Osteoblast (primary cell): ENCODE results near the gene ADAM12. TPM values are rescaled to one million over a fixed set of nuclear protein-coding genes. Genes with fewer than 3 reads are reported as not detected.
A peak's percentile ranks its signal among the peaks of the same experiment; 100 is the strongest.

Experiments used
- DNase-seq: peaks from one replicate; pipeline ENCODE4 v3.0.0; 2011; ENCODE audit warnings: low spot score, mixed read lengths; ENCODE audit not compliant: insufficient read length; ENCODE audit errors: missing footprints
- H2AFZ ChIP-seq: 2 replicates; pipeline ENCODE4 v1.6.0; 2011; ENCODE audit warnings: mild to moderate bottlenecking, low read length
- H3K27ac ChIP-seq: 2 replicates; pipeline ENCODE4 v1.5.1; 2011; ENCODE audit warnings: mild to moderate bottlenecking, low read depth, low read length, moderate library complexity
- H3K27me3 ChIP-seq: 2 replicates; pipeline ENCODE4 v1.6.0; 2012; ENCODE audit warnings: mild to moderate bottlenecking, control low read depth, inconsistent platforms, low read length, moderate library complexity; ENCODE audit not compliant: insufficient read depth
- H3K36me3 ChIP-seq: 2 replicates; pipeline ENCODE4 v1.5.1; 2011; ENCODE audit warnings: mild to moderate bottlenecking, low read length, control low read depth, moderate library complexity; ENCODE audit not compliant: insufficient read depth
- H3K4me1 ChIP-seq: 2 replicates; pipeline ENCODE4 v1.5.1; 2011; ENCODE audit warnings: mild to moderate bottlenecking, low read length, control low read depth, moderate library complexity; ENCODE audit not compliant: insufficient read depth
- H3K4me2 ChIP-seq: 2 replicates; pipeline ENCODE4 v1.6.0; 2011; ENCODE audit warnings: mild to moderate bottlenecking, low read length; ENCODE audit not compliant: insufficient read depth
- H3K4me3 ChIP-seq: fragments of 200-600 bp; sonication (generic); 3 replicates; pipeline ENCODE4 v1.5.1; 2012; ENCODE audit warnings: mild to moderate bottlenecking, low read length, inconsistent platforms; ENCODE audit not compliant: insufficient read depth
- H3K79me2 ChIP-seq: 2 replicates; pipeline ENCODE4 v1.6.0; 2012; ENCODE audit warnings: mild to moderate bottlenecking, low read length, control low read depth, inconsistent platforms; ENCODE audit not compliant: insufficient read depth
- H3K9me3 ChIP-seq: 2 replicates; pipeline ENCODE4 v1.5.1; 2011; ENCODE audit warnings: low read depth, low read length, control low read depth
- H4K20me1 ChIP-seq: 2 replicates; pipeline ENCODE4 v1.6.0; 2012; ENCODE audit warnings: mild to moderate bottlenecking, low read length, control low read depth; ENCODE audit not compliant: insufficient read depth
- CTCF ChIP-seq: IDR thresholded peaks from 2 replicates; pipeline ENCODE4 v1.5.1; 2011; ENCODE audit warnings: mild to moderate bottlenecking, low read depth, low read length, moderate library complexity; ENCODE audit errors: extremely low read depth
- total RNA-seq: library from RNA; depleted of rRNA; stranded (reverse); fragments of >200 nt; gene quantifications from 2 replicates; pipeline ENCODE4 v1.2.3, GENCODE V29; 2012

Gene ADAM12
- total RNA-seq, 1 donor: 345 TPM

DNA sequence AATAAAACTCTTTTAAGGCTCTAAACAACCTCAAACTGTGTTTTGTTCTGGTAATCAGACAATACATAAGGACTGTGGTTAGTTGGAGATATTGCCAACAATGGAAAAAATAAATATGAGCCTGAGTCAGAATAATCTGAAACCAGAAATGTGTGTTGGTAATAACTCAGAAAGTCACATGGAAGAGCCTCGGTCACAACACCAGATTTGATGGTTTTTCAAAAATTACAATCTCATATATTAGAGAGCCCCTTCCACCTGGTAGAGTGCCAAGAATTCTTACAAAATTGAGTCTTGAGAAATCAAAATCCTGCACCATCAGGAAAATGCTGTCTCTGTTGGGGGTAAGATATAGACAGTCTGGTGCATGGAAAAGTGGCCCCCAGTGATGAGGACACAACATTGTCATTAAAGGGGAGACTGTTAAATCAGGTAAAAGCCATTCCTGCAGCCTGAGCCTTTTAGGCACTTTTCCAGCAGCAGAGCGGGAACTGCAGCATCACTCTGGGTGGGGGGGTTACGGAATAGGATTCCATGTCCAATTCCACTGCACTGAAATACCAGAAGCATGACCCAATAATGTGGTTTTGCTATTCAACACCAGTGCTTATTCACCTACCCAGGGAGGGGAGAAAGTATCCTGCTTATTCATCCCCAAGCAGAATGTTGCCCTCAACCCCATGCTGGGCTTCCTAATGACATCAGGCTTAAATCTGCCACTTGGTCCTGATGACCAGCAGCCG, 9.5 kb upstream of the ADAM12 start:
- peak overlapping the region; percentile 76 for H3K4me2 ChIP-seq
- no peaks in the 10 kb centered on the region for H4K20me1 ChIP-seq
- H3K36me3 ChIP-seq: no peaks in the 10 kb centered on the region
- no peaks in the 10 kb centered on the region for H3K27me3 ChIP-seq
- TF ChIP-seq CTCF: no peak
- peak overlapping the region; percentile 52 for H2AFZ ChIP-seq
- peak overlapping the region; percentile 43 for H3K4me3 ChIP-seq
- no peaks in the 10 kb centered on the region for H3K9me3 ChIP-seq
- DNase-seq: peak; percentile 92
- peaks cover 27% of the 10 kb centered on the region for H3K4me1 ChIP-seq
- no peaks in the 10 kb centered on the region for H3K79me2 ChIP-seq
- H3K27ac ChIP-seq: peak overlapping the region; percentile 94

DNA sequence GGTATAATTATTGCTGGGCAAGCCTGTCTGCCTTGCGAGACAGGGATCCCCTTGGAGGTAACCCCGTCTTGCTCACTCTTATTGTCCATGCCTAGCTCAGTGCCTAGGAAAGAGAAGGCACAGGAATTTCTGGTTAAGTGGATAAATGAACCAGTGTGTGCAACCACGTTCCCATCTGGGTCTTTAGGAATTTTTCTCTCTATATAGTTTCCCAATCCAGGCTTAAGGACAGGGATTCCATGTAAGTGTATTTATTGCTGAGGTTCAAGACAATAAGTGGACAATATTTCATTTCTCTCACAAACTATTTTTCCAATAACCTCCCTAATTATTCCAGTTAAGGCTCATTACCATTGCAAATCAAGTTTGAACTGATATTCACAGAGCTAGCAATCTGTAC, 8.9 kb upstream of the ADAM12 start:
- H2AFZ ChIP-seq: no peak overlapping the region
- peak overlapping the region; percentile 76 for H3K4me2 ChIP-seq
- no peaks in the 10 kb centered on the region for H3K9me3 ChIP-seq
- H3K36me3 ChIP-seq: no peaks in the 10 kb centered on the region
- H3K4me3 ChIP-seq: no peak overlapping the region
- DNase-seq: no peak
- H4K20me1 ChIP-seq: no peaks in the 10 kb centered on the region
- no peak for TF ChIP-seq CTCF
- peaks cover 27% of the 10 kb centered on the region for H3K4me1 ChIP-seq
- peak overlapping the region; percentile 94 for H3K27ac ChIP-seq
- no peaks in the 10 kb centered on the region for H3K27me3 ChIP-seq
- H3K79me2 ChIP-seq: no peaks in the 10 kb centered on the region

DNA sequence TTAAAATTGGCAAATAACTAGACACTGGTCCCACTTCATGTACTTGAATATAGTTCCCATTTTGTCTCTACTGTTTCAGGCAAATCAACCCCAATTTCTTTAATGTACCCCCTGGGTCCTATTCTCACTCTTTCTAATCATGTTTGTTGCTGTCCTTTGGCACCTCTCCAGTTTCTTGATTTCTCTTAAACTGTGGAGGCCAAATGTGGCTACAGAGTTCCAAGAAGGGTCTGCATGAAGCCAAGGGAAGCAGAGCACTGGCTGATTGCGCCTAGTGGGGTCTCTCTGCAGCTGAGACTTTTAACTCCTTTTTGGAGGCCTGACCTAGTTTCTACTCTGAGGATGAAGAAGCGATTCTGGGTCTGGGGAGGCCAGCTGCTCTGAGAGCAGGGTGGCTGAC, 6.7 kb upstream of the ADAM12 start:
- no peak overlapping the region for H3K4me2 ChIP-seq
- H3K4me1 ChIP-seq: peaks cover 37% of the 10 kb centered on the region
- H3K36me3 ChIP-seq: no peaks in the 10 kb centered on the region
- no peak for DNase-seq
- no peak overlapping the region for H3K27ac ChIP-seq
- H3K4me3 ChIP-seq: no peak overlapping the region
- H3K79me2 ChIP-seq: no peaks in the 10 kb centered on the region
- H4K20me1 ChIP-seq: no peaks in the 10 kb centered on the region
- H3K9me3 ChIP-seq: no peaks in the 10 kb centered on the region
- no peaks in the 10 kb centered on the region for H3K27me3 ChIP-seq
- H2AFZ ChIP-seq: no peak overlapping the region
- no peak for TF ChIP-seq CTCF

DNA sequence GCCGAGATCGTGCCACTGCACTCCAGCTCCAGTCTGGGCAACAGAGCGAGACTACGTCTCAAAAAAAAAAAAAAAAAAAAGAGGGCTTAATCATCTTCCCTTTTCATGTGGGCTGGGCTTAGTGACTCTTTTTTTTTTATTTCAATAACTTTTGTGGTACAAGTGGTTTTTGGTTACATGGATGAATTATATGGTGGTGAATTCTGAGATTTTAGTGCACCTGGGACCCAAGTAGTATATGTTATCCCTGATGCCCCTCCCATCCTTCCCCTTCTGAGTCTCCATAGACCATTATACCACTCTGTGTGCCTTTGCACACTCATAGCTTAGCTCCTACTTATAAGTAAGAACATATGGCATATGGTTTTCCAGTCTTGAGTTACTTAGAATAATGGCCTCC, 4.8 kb upstream of the ADAM12 start:
- H2AFZ ChIP-seq: no peak overlapping the region
- no peaks in the 10 kb centered on the region for H3K9me3 ChIP-seq
- H3K4me3 ChIP-seq: no peak overlapping the region
- no peak overlapping the region for H3K4me2 ChIP-seq
- peaks cover 28% of the 10 kb centered on the region for H3K4me1 ChIP-seq
- no peaks in the 10 kb centered on the region for H3K36me3 ChIP-seq
- H3K27ac ChIP-seq: no peak overlapping the region
- H3K79me2 ChIP-seq: no peaks in the 10 kb centered on the region
- H3K27me3 ChIP-seq: no peaks in the 10 kb centered on the region
- no peaks in the 10 kb centered on the region for H4K20me1 ChIP-seq
- no peak for TF ChIP-seq CTCF
- DNase-seq: no peak
